ENCODE results near the gene SVOPL.
"Not testable (repeated sequence)": the region's sequence is repeated elsewhere in the genome, so short reads cannot be mapped to it uniquely, and the experiment has no call there.

Gene SVOPL

GRCh38 chr7:138700857-138701536 is at the start of gene SVOPL:
SVOPL (minus strand) TSS chr7:138701362; CDS start chr7:138679045, 22,317 bp downstream.
- no peak for DNase-seq

- DNase-seq, result no peak
Measured at GRCh38 chr7:138750473-138750872, 49.3 kb upstream of the SVOPL start.

DNA sequence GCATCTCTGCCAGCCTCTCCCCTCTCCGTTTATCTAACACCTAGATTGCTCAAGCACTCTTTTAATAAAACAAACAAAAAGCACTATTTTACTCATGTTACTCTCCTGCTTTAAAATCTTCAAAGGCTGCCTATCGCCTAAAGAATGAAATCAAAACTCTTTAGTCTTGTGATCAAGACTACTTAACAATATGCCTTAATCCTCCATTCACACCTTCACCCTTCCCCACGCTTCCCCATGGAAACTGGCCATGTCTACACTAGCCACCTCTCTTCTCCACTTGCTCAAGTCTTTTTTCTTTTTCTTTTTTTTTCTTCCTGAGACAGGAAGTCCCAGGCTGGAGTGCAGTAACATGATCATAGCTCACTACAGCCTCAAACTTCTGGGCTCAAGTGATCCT is 48.8 kb upstream of the SVOPL start:
- DNase-seq, result no peak

- no peak for DNase-seq
Measured at GRCh38 chr7:138748666-138749065, 47.5 kb upstream of the SVOPL start.

DNA sequence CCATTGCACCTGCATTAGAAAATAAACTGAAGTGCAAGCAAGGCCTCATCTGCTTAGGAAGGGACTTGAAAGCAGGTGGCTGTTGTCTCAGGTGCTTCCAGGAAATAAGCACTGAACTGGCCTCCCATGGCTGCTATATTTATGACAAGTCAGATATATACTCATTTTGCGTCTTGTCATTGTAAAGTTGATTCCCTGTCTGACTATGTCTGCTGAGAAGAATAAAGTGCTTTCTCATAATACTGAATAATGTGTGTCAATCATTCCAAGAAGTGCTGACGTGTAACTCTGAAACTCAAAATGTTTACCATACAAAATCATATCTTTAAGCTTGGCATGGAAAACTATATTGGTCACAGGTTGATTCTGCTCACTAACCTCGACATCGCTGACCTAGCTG is 44.9 kb upstream of the SVOPL start:
- no peak for DNase-seq

DNA sequence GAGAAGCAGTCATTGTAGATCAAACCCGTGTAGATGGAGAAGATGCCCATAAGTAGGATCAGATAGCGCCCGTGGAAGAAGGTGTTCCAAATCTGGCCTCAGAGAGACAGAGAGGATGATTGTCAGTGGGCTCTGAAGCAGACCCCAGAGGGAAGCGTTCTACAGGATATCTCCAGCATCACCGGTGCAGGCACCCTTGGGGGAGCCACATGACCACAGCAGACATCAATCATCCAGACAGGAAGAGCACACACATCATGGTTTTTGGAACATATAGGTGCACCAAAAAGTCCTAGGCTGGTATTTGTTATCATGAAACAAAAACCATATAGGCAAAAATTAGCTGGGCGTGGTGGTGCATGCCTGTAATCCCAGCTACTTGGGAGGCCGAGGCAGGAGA is 44.0 kb upstream of the SVOPL start:
- DNase-seq, result no peak

- DNase-seq, result no peak
Measured at GRCh38 chr7:138741453-138741735, 40.2 kb upstream of the SVOPL start.

DNA sequence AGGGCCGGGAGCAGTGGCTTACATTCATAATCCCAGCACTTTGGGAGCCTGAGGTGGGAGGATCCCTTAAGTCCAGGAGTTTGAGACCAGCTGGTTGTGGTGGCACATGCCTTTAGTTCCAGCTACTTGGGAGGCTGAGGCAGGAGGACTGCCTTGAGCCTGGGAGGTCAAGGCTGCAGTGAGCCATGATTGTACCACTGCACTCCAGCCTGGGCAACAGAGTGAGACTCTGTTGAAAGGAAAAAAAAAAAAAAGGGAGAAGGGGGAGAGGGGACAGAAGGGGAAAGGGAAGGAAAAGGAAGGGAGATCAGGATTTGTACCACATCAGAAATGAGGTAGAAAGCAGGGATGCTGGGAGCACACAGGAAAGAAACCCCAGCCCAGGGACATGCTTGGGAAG is 38.7 kb upstream of the SVOPL start:
- DNase-seq, result no peak

GRCh38 chr7:138738551-138739335 is 37.6 kb upstream of the SVOPL start:
- DNase-seq, result peak in 50 of 51 donors; percentile 3 to 91 (median 58)

DNA sequence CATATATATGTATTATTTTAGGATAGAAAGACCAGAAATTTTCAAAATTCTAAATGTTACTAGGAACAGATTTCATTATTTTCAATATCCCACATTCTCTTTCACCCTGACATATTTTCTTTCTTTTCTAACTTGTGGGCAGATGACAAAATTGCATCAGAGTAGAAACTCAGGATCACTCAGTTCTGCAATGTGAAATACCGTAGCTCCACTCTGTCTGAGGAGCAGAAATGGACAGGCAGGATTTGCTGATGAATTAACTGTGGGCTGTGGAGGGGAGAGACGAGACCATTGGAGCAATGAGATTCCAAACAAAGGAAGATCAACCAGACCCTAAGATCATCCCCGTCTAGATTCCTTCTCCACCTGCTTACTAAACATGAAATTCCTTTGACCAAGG is 37.0 kb upstream of the SVOPL start:
- DNase-seq, result no peak

DNA sequence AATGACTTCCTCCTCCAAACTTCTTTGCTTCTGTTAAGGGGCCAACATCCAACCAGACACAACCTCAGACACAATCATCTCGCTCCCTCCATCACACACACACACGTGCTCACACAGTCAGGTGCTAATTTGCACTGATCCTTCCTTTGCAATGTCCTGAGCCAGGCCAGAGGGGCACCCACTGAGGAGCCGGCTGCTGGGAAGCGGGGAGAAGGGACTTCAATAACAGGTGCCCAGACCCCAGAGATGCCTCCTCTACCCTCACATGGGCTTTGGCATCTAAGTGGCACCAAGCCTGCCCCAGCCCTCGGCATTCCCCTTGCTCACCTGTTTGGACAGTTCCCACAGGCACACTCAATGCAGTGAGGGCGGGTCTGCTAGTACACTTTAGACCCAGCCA is 34.2 kb upstream of the SVOPL start:
- DNase-seq, result no peak

- DNase-seq, result not testable (repeated sequence)
Measured at GRCh38 chr7:138731733-138732132, 30.6 kb upstream of the SVOPL start.

GRCh38 chr7:138729444-138729843 is 28.3 kb upstream of the SVOPL start:
- no peak for DNase-seq

DNA sequence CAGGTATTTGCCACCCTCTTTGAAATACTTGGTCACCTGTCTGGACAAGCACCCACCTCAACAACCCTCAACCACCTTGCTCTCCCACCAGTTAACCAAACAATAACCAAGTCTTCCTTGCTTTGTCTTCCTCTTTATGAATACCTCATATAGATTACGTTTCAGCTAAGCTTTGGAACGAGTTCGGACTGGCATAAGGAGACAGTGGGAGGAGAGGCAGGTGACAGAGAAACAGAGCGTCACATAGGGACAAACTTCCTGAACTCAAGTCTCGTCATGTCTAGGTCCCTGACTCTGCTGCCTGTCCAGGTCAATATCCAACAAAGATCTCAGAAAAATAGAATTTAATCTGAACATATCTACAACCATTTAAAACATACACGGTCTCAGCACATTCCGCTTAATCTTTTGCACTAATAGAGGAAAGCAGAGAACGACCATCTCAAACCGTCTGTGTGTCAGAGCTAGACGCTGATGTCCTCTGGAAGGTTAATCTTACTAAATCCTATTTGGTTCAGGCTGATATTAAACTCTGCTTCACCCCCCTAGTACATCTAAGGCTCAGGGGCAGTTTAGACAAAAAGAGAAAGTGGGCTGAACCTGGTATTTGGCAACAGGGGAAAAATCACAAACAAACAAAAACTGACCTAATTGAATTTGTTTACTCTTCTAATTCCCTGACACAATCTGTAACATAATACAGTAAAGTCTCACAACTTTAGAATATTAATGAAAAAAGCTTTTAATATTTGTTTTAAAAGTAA is 26.4 kb upstream of the SVOPL start:
- no peak for DNase-seq

DNA sequence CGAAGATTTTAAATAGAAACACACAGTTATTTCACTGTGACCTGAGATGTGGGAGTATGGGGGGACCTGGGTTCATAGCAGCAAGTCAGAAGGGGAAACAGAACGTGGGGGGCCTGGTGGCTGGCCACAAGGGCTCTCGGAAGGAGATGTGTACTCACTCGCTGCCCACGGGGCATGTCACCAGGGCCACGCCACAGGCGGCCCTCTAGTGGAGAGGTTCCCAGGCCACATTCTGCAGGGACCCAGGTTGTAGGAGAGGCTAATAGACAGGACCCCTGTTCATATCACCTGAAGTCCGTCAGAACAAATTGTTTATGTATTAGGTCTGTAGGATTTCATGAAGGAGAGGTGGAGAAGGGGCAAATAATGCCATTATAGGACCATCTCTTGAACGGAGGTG is 25.1 kb upstream of the SVOPL start:
- no peak for DNase-seq

- DNase-seq, result no peak
Measured at GRCh38 chr7:138720286-138720685, 19.1 kb upstream of the SVOPL start.

DNA sequence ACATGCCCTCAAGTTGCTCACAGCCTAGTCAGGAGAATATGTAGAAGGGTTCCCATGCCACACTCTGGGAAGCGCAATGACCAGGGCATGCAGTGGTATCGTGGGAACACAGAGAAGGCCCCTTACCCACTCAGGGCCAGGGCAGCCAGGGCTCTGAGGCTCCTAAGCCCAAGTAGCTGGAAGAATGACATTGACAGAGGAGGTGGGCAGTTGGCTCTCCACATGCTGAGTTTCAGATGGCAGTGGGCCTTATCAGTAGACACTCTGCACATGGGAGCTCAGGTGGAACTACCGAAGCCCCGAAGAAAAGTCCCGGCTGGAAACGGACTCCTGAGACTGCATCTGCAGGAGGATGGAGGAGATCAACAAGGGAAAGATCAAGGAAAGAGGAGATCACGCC is 15.7 kb upstream of the SVOPL start:
- no peak for DNase-seq

DNA sequence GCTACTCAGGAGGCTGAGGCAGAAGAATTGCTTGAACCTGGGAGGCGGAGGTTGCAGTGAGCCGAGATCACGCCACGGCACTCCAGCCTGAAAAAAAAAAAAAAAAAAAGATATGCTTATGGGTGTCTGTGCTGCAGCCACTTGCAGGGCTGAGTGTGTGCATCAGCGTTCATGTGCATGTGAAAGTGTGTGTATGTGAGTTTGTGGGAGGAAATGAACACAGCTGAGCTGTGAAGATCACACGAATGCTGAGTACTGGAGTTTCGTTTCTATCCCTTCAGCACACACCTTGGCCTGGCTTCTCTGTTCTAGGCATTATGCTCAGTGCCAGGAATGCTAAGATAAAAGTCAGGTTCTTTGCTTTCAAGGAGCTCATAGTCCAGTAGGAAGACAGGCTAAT is 12.0 kb upstream of the SVOPL start:
- DNase-seq, result no peak

GRCh38 chr7:138712652-138713051 is 11.5 kb upstream of the SVOPL start:
- DNase-seq, result no peak

- DNase-seq, result no peak
Measured at GRCh38 chr7:138710536-138711385, 9.6 kb upstream of the SVOPL start.

DNA sequence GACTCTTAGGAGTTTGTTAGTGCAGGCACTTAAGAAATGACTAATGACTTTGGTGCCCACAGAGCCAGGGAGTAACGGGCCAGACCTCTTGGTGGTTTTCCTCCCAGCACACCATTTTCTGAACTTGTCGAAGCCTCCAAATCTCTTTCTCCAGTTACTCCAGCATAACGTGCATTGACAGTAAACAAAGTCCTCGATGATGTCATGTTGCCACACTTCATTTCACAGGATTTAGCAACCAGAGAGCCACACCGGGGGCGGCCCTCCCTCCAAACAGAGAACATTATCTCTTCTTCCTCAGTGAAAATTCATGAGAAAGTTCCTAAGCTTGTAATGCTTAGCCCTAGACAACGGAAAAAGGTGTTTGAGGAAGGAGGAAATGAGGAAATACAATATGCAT is 4.0 kb upstream of the SVOPL start:
- DNase-seq, result no peak

DNA sequence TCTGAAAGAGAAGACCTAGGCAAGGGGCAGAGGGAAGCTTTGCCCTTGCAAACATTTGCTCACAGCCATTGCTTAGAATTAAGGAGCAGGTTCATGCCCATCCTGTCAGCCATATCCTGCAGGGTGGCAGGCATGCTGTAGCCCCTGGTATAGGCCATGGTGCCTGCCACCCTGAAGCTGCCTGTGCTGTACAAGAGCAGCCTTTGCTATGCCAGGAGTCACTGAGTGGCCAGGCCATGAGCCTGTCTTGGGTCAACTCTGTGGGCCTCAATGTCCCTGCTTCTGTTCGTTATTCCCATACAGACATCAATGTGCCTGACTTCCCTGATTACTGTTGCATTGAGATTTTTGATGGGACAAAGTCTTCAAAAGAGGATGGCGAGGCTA is 368 bp upstream of the SVOPL start:
- no peak for DNase-seq

Measured in hypothalamus (tissue), 51 donors.